Stimulated activated CD4-positive, alpha-beta T cell treated with anti-CD3 and anti-CD28 coated beads, Interleukin-1b, Interleukin-23, amount 100 ng/mL, for 48 hours (primary cell): ENCODE results near the gene MT1X.
A peak's percentile ranks its signal among the peaks of the same experiment; 100 is the strongest.

Experiments used
- DNase-seq: peaks from one replicate; pipeline ENCODE4 v3.0.0-alpha.2; 2020

MT1X gene

GRCh38 chr16:56679818-56680217 lies 2.5 kb upstream of the MT1X start:
- peak; percentile 50 for DNase-seq

DNA sequence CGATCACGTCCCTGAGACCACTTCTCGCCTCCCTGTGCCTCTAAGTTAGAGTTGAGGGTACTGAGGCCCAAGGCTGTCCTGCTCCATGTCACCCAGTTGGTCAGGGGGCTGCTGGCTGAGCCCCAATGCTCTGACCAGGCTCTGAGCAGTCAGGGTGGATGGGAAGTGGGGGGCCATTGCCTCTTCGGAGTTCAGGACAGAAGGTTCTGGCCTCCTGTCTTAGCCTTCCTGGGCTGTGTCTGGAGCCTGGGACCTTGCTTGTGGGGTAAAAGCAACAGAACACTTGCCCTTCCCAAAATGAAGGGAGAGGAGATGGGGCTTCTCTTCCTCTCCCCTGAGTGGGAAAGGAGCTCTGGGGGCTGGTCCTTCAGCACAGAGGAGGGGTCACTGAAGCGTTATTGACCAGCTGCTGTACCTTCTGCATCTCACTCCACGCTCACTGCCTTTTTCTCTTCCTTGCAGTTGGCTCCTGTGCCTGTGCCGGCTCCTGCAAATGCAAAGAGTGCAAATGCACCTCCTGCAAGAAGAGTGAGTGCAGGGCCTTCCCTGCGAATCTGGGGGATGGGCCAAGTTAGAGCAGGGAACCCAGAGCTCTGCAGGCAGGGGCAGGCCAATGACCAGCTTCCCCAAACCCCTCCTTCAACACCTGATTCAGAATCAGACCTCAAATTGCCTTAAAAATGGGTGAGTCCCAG lies 580 bp downstream of the MT1X start:
- no peak for DNase-seq

DNA sequence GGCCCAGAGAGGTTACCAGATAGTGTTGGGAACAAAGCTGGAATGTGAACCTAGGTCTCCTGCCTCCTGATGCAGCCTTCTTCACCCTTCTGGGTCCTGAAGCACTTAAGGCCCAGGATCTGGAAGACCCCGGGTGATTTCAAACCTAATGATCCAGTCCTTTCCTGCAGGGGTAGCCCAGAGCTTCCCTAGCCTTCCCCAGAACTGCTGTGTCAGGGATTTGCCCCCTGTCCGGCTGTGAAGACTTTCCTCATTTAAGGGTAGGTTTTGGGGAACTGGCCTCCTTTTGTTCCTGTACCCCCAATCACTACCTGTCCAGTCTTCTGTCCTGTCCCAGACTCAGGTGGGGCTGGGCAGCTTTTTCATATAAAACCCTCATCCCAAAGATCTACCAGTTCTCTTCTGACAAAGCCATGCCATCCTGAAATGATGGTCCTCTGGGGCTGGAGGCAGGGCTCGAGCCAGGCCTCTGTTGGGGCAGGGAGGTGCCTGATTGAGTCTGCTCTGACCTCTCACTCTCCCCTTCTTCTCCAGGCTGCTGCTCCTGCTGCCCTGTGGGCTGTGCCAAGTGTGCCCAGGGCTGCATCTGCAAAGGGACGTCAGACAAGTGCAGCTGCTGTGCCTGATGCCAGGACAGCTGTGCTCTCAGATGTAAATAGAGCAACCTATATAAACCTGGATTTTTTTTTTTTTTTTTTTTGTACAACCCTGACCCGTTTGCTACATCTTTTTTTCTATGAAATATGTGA lies 1.3 kb downstream of the MT1X start:
- DNase-seq: no peak

DNA sequence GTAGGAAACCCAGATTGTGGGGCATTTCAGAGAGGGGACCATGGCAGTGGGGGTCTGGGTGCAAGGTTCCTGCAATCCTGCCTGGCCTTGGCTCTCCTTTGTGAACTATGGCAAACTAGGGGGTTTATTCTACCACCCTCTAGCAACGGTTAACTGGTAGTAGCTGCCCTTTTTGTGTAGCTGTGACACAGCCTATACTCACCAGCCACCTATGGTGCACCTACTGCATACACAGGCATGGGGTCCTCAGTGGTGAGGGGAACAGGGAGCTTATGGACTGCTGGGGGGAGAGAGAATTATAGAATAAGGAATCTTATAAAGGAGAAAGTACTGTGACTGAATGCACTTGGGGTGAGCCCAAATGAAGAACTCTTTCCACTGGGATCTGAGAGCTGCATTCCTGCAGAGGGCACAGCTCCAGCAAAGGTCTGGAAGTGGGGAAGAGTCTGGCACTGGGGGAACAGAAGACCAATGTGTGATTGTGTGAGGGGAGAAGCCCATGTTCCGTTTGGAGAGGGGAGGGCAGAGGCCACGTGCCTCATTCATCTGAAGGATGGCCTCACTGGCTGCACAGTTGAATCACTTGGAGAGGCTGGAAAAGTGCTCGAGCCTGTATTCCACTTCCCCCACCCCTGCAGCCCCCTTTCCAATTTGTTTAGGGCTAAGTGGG lies 2.1 kb downstream of the MT1X start:
- no peak for DNase-seq

GRCh38 chr16:56684926-56685590 lies 2.8 kb downstream of the MT1X start:
- no peak for DNase-seq

DNA sequence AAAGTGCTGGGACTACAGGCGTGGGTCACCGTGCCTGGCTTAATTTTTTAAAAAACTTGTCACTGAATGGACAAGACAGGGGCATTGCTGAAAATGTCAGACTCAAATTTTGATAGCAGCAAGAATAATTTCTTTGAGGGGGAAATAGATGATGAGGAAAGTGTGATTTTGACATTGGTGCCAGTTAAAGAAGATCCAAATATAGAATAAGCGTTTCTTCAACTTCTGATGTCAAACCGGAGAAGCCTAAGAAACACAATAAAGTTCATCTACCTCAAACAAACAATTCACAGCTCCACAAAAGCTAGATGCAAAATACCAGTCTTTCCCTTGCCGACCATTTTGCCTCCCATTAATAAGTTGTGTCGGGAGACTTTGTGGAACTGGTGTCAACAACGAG lies 4.5 kb downstream of the MT1X start:
- DNase-seq: no peak

DNA sequence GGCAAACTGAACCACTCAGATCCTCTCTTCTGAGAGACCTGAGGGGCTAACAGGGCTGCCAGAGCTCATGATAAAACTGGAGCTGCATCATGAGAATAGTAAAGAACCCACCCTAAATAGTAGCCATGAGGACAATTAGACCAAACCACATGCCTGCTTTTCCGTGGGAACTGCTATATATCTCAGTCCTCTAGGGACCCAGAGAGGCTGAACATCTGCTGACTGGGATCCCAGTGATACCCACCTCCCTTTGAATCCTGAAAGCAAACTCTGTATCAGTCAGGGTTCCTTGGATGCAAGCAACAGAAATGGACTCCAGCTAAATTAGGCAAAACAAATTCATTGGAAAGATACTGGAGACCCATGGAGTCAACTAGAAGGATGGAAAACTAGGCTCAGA lies 6.5 kb downstream of the MT1X start:
- DNase-seq: no peak

DNA sequence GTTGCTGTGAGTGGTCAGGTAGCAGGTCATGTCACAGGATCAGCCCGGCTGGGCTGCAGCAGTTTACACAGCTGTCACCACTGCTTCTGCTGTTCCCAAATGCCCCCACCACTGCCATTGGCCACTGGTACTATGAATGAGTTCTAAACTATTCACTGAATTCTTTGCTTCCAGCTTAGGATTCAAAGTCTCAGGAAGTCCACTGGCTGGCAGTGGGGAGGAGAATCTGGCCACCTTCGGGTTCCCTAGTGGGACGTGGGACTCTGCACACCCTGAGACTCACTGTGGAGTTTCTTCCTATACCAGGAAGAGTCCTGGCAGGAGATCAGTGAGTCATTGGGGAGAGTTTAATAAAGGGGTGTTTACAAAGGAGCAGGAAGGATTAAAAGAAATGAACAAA lies 6.9 kb downstream of the MT1X start:
- no peak for DNase-seq

GRCh38 chr16:56690420-56691122 lies 8.3 kb downstream of the MT1X start:
- DNase-seq: no peak

GRCh38 chr16:56691885-56692284 lies 9.6 kb downstream of the MT1X start:
- no peak for DNase-seq

GRCh38 chr16:56695246-56695645 lies 13.0 kb downstream of the MT1X start:
- no peak for DNase-seq

- no peak for DNase-seq
Observed at GRCh38 chr16:56697456-56698155, 15.3 kb downstream of the MT1X start.

DNA sequence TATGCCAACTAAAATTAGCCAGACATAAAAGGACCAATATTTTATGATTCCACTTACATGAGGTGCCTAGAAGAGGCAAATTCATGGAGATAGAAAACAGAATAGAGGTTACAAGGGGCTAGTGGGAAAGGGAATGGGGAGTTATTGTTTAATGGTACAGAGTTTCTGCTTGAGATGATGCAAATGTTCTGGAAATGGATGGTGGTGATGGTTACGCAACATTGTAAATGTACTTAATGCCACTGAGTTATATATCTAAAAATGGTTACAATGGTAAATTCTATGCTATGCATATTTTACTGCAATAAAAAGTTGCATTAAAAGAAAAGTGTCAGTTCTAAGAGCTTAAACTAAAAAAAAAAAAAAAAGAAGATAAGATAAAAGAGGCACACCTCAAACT lies 17.9 kb downstream of the MT1X start:
- DNase-seq: no peak

DNA sequence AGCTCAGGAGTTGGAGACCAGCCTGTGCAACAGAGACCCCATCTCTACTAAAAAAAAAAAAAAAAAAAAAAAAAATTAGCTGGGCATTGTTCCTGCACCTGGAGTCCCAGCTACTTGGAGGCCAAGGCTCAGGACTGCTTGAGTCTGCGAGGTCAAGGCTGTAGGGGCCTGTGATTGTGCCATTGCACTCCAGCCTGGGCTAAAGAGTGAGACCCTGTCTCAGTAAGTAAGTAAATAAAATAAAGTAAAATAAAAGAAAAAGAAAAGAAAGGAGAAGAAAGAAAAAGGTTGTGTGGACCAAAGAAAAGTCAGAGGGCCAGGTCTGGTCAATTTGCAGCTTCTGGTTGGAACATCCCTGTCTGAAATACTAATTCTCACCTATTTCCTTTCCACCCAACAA lies 18.4 kb downstream of the MT1X start:
- no peak for DNase-seq

GRCh38 chr16:56701534-56701933 lies 19.3 kb downstream of the MT1X start:
- DNase-seq: no peak

DNA sequence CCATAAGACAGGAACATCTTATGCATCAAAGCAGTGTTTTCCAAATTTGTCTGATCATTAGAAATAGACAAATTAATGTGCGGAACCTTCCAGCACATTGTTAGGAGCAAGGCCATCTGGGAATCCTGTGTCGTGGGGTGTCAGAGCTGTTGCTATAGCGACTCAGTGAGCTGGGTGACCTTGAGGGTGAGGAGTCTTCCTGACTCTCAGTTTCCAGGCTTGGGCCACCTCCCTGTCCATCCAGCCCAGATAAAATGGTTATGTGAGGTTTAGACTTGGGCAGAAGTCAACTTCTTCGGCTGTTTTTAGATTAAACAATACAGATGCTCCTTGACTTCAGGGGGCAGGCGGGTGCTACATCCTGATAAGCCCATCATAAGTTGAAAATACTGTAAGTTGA lies 20.6 kb downstream of the MT1X start:
- DNase-seq: no peak

- DNase-seq: no peak
Observed at GRCh38 chr16:56708525-56709442, 26.5 kb downstream of the MT1X start.

DNA sequence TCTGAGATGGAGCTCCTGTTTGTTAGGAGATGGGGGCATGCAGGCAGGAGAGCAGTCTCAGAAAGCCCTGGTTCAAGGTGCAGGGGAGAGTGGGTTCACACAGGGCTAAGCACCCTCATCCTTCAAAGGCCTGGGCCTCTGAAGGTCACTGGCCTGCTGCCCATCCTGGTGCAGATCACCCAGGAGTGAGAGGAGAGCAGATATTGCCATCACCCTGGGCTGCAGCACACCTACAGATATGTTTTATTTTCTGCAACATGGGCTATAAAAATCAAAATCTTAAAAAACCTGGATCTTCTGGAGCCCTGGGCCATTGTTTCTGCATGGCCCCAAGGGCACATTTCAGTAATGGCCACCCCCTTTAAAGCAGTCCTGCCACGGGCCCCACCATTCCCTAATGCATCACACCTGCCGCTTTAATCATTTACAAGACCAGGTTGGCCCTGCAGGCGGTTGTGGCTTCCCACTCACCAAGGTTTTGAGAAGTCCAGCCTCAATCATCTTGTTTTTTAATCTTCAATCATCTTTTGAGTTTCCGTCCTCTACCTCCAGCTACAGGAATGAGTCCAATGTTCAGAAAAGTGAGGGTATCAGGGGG lies 27.3 kb downstream of the MT1X start:
- no peak for DNase-seq

- DNase-seq: no peak
Observed at GRCh38 chr16:56710181-56710737, 28.0 kb downstream of the MT1X start.

GRCh38 chr16:56711862-56712261 lies 29.6 kb downstream of the MT1X start:
- no peak for DNase-seq
